Measurements from ENCODE around the gene TFF1.
"Not testable (repeated sequence)": the region's sequence is repeated elsewhere in the genome, so short reads cannot be mapped to it uniquely, and the experiment has no call there.

TFF1 gene

GRCh38 chr21:42408718-42409117 is 42.4 kb upstream of the TFF1 start:
- H3K27me3 ChIP-seq (ENCODE audit: control insufficient read depth, insufficient read depth, low read length); H3K4me1 ChIP-seq (ENCODE audit: control insufficient read depth, insufficient read depth, low read length); H3K27ac ChIP-seq (ENCODE audit: low read depth, low read length); H3K9ac ChIP-seq (ENCODE audit: low read length); H3K9me3 ChIP-seq (ENCODE audit: control insufficient read depth, insufficient read depth, low read depth, low read length); H3K4me3 ChIP-seq (ENCODE audit: low read depth, low read length); H3K36me3 ChIP-seq (ENCODE audit: control insufficient read depth, insufficient read depth, low read length): not testable (repeated sequence)

DNA sequence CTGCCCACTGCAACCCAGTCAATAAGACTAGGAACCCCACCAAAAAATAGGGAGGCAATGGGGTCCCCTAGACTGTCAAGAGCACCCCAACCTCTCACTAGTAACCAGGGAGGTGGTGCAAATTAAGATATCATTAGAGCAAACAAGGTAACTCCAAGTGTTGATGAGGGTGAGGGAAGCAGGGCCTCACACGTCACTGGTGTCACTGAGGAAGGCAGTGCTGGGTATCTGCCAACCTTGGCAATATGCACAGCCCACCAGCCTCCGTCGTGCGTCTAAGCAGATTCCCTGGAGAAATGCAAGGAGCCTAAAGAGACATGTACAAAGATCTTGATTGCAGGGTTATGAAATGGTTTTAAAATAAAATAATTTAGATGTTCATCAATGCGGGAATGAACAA is 41.1 kb upstream of the TFF1 start:
- Histone ChIP-seq H3K9ac (ENCODE audit: low read length) (no peak overlapping the region), H3K9me3 (ENCODE audit: control insufficient read depth, insufficient read depth, low read depth, low read length) (no peaks in the 10 kb centered on the region), H3K4me1 (ENCODE audit: control insufficient read depth, insufficient read depth, low read length) (no peaks in the 10 kb centered on the region), H3K27me3 (ENCODE audit: control insufficient read depth, insufficient read depth, low read length) (no peaks in the 10 kb centered on the region), H3K4me3 (ENCODE audit: low read depth, low read length) (no peak overlapping the region), H3K27ac (ENCODE audit: low read depth, low read length) (no peak overlapping the region), H3K36me3 (ENCODE audit: control insufficient read depth, insufficient read depth, low read length) (no peaks in the 10 kb centered on the region)

GRCh38 chr21:42406866-42407265 is 40.5 kb upstream of the TFF1 start:
- Histone ChIP-seq H3K4me1 (ENCODE audit: control insufficient read depth, insufficient read depth, low read length) (no peaks in the 10 kb centered on the region), H3K4me3 (ENCODE audit: low read depth, low read length) (no peak overlapping the region), H3K36me3 (ENCODE audit: control insufficient read depth, insufficient read depth, low read length) (no peaks in the 10 kb centered on the region), H3K9me3 (ENCODE audit: control insufficient read depth, insufficient read depth, low read depth, low read length) (no peaks in the 10 kb centered on the region), H3K9ac (ENCODE audit: low read length) (no peak overlapping the region), H3K27me3 (ENCODE audit: control insufficient read depth, insufficient read depth, low read length) (no peaks in the 10 kb centered on the region), H3K27ac (ENCODE audit: low read depth, low read length) (no peak overlapping the region)

DNA sequence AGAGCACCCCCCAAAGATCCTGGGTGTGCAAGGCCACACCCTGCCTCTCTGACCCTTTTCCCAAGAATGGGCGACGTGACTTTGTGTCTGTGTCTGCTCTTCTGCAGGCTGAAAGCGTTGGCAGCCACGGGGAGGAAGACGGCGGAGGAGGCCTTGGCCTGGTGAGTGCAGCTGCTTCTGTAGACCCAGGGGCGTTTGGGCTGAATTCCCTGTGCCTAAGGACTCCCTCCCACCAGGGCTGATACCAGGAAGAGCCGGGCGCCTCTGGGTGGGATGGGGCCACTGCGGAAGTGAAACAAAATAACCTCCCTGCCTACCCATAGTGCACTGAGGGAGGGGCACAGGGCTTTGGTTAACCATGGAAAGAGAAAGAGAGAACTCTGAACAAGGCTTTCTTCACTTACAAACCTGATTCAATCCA is 39.9 kb upstream of the TFF1 start:
- H3K9me3 ChIP-seq (ENCODE audit: control insufficient read depth, insufficient read depth, low read depth, low read length), result peaks cover 6% of the 10 kb centered on the region
- no peak overlapping the region for H3K27ac ChIP-seq (ENCODE audit: low read depth, low read length)
- no peaks in the 10 kb centered on the region for H3K36me3 ChIP-seq (ENCODE audit: control insufficient read depth, insufficient read depth, low read length)
- no peak overlapping the region for H3K9ac ChIP-seq (ENCODE audit: low read length)
- H3K27me3 ChIP-seq (ENCODE audit: control insufficient read depth, insufficient read depth, low read length), result no peaks in the 10 kb centered on the region
- no peaks in the 10 kb centered on the region for H3K4me1 ChIP-seq (ENCODE audit: control insufficient read depth, insufficient read depth, low read length)
- H3K4me3 ChIP-seq (ENCODE audit: low read depth, low read length), result no peak overlapping the region

GRCh38 chr21:42405064-42406013 is 39.0 kb upstream of the TFF1 start:
- no peaks in the 10 kb centered on the region for H3K36me3 ChIP-seq (ENCODE audit: control insufficient read depth, insufficient read depth, low read length)

GRCh38 chr21:42404539-42404938 is 38.2 kb upstream of the TFF1 start:
- Histone ChIP-seq H3K27me3 (ENCODE audit: control insufficient read depth, insufficient read depth, low read length) (no peaks in the 10 kb centered on the region), H3K27ac (ENCODE audit: low read depth, low read length) (no peak overlapping the region), H3K9ac (ENCODE audit: low read length) (no peak overlapping the region), H3K4me3 (ENCODE audit: low read depth, low read length) (no peak overlapping the region), H3K4me1 (ENCODE audit: control insufficient read depth, insufficient read depth, low read length) (no peaks in the 10 kb centered on the region), H3K36me3 (ENCODE audit: control insufficient read depth, insufficient read depth, low read length) (no peaks in the 10 kb centered on the region), H3K9me3 (ENCODE audit: control insufficient read depth, insufficient read depth, low read depth, low read length) (peaks cover 7% of the 10 kb centered on the region)

More at GRCh38 chr21:42405064-42406013, 39.0 kb upstream of the TFF1 start:
- no peak overlapping the region for H3K27ac ChIP-seq (ENCODE audit: low read depth, low read length)
- no peak overlapping the region for H3K4me3 ChIP-seq (ENCODE audit: low read depth, low read length)
- peaks cover 7% of the 10 kb centered on the region for H3K9me3 ChIP-seq (ENCODE audit: control insufficient read depth, insufficient read depth, low read depth, low read length)
- H3K9ac ChIP-seq (ENCODE audit: low read length), result no peak overlapping the region
- H3K27me3 ChIP-seq (ENCODE audit: control insufficient read depth, insufficient read depth, low read length), result no peaks in the 10 kb centered on the region
- H3K4me1 ChIP-seq (ENCODE audit: control insufficient read depth, insufficient read depth, low read length), result no peaks in the 10 kb centered on the region

- no peak within 1 kb of the TSS for H3K27ac ChIP-seq (ENCODE audit: low read depth, low read length)
- peaks cover 7% of the 10 kb centered on the region for H3K9me3 ChIP-seq (ENCODE audit: control insufficient read depth, insufficient read depth, low read depth, low read length)
- H3K36me3 ChIP-seq (ENCODE audit: control insufficient read depth, insufficient read depth, low read length), result no peaks in the 10 kb centered on the region
- H3K4me1 ChIP-seq (ENCODE audit: control insufficient read depth, insufficient read depth, low read length), result no peaks in the 10 kb centered on the region
- no peaks in the 10 kb centered on the region for H3K27me3 ChIP-seq (ENCODE audit: control insufficient read depth, insufficient read depth, low read length)
- no peak within 1 kb of the TSS for H3K4me3 ChIP-seq (ENCODE audit: low read depth, low read length)
- no peak within 1 kb of the TSS for H3K9ac ChIP-seq (ENCODE audit: low read length)
Observed at GRCh38 chr21:42403611-42404231, 37.4 kb upstream of the TFF1 start, which contains the start of gene UBASH3A. Gene UBASH3A (plus strand): TSS chr21:42403902. CDS start chr21:42403946, 44 bp downstream.

DNA sequence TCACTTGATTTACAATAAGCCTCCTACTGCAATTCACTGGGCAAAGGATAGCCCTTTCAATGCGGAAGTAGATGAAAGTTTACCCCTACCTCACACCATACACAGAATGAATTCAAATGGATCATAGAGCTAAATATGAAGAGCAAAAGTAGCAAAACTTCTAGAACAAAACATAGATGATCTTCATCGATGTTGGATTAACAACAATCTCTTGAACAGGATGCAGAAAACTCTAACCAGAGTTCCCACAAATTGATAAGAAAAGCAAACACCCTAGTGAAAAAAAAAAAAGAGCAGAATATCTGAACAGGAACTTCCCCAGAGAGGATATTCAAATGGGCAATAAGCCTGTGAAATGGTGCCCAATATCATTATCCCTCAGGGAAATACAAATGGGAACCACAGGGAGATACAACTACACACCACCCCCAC is 35.5 kb upstream of the TFF1 start:
- Histone ChIP-seq H3K36me3 (ENCODE audit: control insufficient read depth, insufficient read depth, low read length) (no peaks in the 10 kb centered on the region), H3K27me3 (ENCODE audit: control insufficient read depth, insufficient read depth, low read length) (no peaks in the 10 kb centered on the region), H3K4me1 (ENCODE audit: control insufficient read depth, insufficient read depth, low read length) (no peaks in the 10 kb centered on the region), H3K9me3 (ENCODE audit: control insufficient read depth, insufficient read depth, low read depth, low read length) (peaks cover 7% of the 10 kb centered on the region), H3K27ac (ENCODE audit: low read depth, low read length) (no peak overlapping the region), H3K4me3 (ENCODE audit: low read depth, low read length) (no peak overlapping the region), H3K9ac (ENCODE audit: low read length) (no peak overlapping the region)

GRCh38 chr21:42401154-42401553 is 34.8 kb upstream of the TFF1 start:
- no peak overlapping the region for H3K4me3 ChIP-seq (ENCODE audit: low read depth, low read length)
- no peaks in the 10 kb centered on the region for H3K27me3 ChIP-seq (ENCODE audit: control insufficient read depth, insufficient read depth, low read length)
- H3K4me1 ChIP-seq (ENCODE audit: control insufficient read depth, insufficient read depth, low read length), result no peaks in the 10 kb centered on the region
- H3K9me3 ChIP-seq (ENCODE audit: control insufficient read depth, insufficient read depth, low read depth, low read length), result peaks cover 7% of the 10 kb centered on the region
- H3K9ac ChIP-seq (ENCODE audit: low read length), result no peak overlapping the region
- no peak overlapping the region for H3K27ac ChIP-seq (ENCODE audit: low read depth, low read length)
- no peaks in the 10 kb centered on the region for H3K36me3 ChIP-seq (ENCODE audit: control insufficient read depth, insufficient read depth, low read length)

GRCh38 chr21:42400525-42400924 is 34.2 kb upstream of the TFF1 start:
- H3K4me1 ChIP-seq (ENCODE audit: control insufficient read depth, insufficient read depth, low read length), result no peaks in the 10 kb centered on the region
- no peak overlapping the region for H3K27ac ChIP-seq (ENCODE audit: low read depth, low read length)

GRCh38 chr21:42398436-42399028 is 32.2 kb upstream of the TFF1 start:
- H3K9ac ChIP-seq (ENCODE audit: low read length), result no peak overlapping the region
- H3K27ac ChIP-seq (ENCODE audit: low read depth, low read length), result no peak overlapping the region
- H3K27me3 ChIP-seq (ENCODE audit: control insufficient read depth, insufficient read depth, low read length), result no peaks in the 10 kb centered on the region
- H3K4me3 ChIP-seq (ENCODE audit: low read depth, low read length), result no peak overlapping the region
- H3K9me3 ChIP-seq (ENCODE audit: control insufficient read depth, insufficient read depth, low read depth, low read length), result peaks cover 7% of the 10 kb centered on the region
- no peaks in the 10 kb centered on the region for H3K36me3 ChIP-seq (ENCODE audit: control insufficient read depth, insufficient read depth, low read length)
- no peaks in the 10 kb centered on the region for H3K4me1 ChIP-seq (ENCODE audit: control insufficient read depth, insufficient read depth, low read length)

More at GRCh38 chr21:42400525-42400924, 34.2 kb upstream of the TFF1 start:
- Histone ChIP-seq H3K27me3 (ENCODE audit: control insufficient read depth, insufficient read depth, low read length) (no peaks in the 10 kb centered on the region), H3K9ac (ENCODE audit: low read length) (no peak overlapping the region), H3K9me3 (ENCODE audit: control insufficient read depth, insufficient read depth, low read depth, low read length) (peaks cover 7% of the 10 kb centered on the region), H3K36me3 (ENCODE audit: control insufficient read depth, insufficient read depth, low read length) (no peaks in the 10 kb centered on the region), H3K4me3 (ENCODE audit: low read depth, low read length) (no peak overlapping the region)
